ENCODE measurements around the gene RPEL1.
"Not testable (repeated sequence)": the region's sequence is repeated elsewhere in the genome, so short reads cannot be mapped to it uniquely, and the experiment has no call there.

The RPEL1 gene

DNA sequence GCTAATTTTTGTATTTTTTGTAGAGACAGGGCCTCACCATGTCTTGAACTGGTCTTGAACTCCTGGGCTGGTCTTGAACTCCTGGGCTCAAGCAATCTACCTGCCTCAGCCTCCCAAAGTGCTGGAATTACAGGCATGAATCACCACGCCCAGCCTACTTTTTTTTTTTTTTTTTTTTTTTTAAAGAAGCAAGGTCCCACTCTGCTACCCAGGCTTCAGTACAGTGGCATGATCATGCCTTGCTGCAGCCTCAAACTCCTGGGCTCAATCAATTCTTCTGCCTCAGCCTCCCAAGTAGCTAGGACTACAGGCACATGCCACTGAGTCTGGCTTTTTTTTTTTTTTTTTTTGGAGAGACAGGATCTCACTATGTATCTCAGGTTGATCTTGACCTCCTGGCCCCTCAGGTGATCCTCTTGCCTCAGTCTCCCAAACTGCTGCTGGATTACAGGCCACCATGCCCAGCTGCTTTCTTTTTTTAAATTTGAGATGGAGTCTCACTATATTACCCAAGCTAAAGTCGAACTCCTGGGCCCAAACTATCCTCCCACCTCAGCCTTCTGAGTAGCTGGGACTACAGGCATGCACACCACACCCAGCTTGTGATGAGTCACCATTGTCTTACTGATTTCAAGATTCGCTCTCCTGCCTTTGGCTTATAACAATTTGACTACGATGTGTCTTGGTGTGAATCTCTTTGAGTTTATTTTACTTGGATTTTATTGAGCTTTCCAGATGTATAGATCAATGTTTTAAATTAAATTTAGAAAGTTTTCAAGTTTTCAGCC is 9.0 kb downstream of the RPEL1 start:
- peak; percentile 56 for DNase-seq (ENCODE audit: low read depth)
- TF ChIP-seq CTCF (conservative IDR thresholded peaks at IDR 0.05; ENCODE audit: control insufficient read depth, insufficient read depth, low read depth, low read length): no peak
- no peak overlapping the region for H3K4me3 ChIP-seq (ENCODE audit: control insufficient read depth, low read depth, low read length)

DNA sequence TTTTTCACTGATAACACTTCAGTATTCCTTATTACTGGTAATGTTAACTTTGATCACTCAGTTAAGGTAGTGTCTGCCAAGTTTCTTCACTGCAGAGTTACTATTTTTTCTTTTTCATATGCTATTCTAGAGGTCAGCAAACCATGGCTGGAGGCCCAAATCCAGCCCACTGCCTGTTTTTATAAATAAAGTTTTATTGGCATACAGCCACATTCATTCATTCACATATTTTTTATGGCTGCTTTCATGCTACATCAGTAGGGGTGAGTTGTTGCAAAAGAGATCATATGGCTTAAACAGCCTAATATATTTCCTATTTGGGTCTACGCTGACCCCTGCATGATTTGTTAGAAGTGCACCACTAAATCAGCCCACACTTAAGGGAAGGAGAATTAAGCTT is 10.9 kb downstream of the RPEL1 start:
- no peak for TF ChIP-seq CTCF (conservative IDR thresholded peaks at IDR 0.05; ENCODE audit: control insufficient read depth, insufficient read depth, low read depth, low read length)
- no peak for DNase-seq (ENCODE audit: low read depth)
- no peak overlapping the region for H3K4me3 ChIP-seq (ENCODE audit: control insufficient read depth, low read depth, low read length)

GRCh38 chr10:103257812-103258211 is 12.1 kb downstream of the RPEL1 start:
- no peak for TF ChIP-seq CTCF (conservative IDR thresholded peaks at IDR 0.05; ENCODE audit: control insufficient read depth, insufficient read depth, low read depth, low read length)
- no peak for DNase-seq (ENCODE audit: low read depth)
- H3K4me3 ChIP-seq (ENCODE audit: control insufficient read depth, low read depth, low read length): no peak overlapping the region

DNA sequence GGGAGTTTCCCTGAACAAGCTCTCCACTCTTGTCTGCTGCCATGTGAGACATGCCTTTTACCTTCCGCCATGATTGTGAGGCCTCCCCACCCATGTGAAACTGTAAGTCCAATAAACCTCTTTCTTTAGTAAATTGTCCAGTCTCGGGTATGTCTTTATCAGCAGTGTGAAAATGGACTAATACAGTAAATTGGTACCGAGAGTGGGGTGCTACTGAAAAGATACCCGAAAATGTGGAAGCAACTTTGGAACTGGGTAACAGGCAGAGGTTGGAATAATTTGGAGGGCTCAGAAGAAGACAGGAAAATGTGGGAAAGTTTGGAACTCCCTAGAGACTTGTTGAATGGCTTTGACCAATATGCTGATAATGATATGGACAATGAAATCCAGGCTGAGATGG is 13.2 kb downstream of the RPEL1 start:
- H3K4me3 ChIP-seq (ENCODE audit: control insufficient read depth, low read depth, low read length); DNase-seq (ENCODE audit: low read depth): not testable (repeated sequence)

- TF ChIP-seq CTCF (conservative IDR thresholded peaks at IDR 0.05; ENCODE audit: control insufficient read depth, insufficient read depth, low read depth, low read length): no peak
- no peak overlapping the region for H3K4me3 ChIP-seq (ENCODE audit: control insufficient read depth, low read depth, low read length)
- DNase-seq (ENCODE audit: low read depth): no peak
Observed at GRCh38 chr10:103259989-103260388, 14.3 kb downstream of the RPEL1 start.

DNA sequence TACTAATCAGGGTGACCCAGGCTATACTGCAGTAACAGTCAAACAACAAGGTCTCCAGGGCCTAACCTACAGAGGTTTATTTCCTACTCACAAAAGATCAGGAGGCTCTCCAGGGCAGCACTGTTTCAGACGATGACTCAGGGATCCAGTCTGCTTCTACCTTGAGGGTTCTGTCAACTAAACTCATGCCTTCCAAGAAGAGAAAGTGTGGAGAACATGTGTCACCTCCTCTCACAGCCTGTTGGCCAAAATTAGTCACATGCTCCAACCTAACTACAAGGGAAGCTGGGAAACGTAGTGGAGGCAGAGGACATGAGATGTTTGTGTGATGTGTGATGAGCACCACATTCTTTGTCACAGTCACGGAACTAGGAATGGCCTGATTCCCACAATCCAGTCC is 16.5 kb downstream of the RPEL1 start:
- H3K4me3 ChIP-seq (ENCODE audit: control insufficient read depth, low read depth, low read length): no peak overlapping the region
- DNase-seq (ENCODE audit: low read depth): peak; percentile 15
- no peak for TF ChIP-seq CTCF (conservative IDR thresholded peaks at IDR 0.05; ENCODE audit: control insufficient read depth, insufficient read depth, low read depth, low read length)

GRCh38 chr10:103265717-103266329 is 20.1 kb downstream of the RPEL1 start:
- no peak for TF ChIP-seq CTCF (conservative IDR thresholded peaks at IDR 0.05; ENCODE audit: control insufficient read depth, insufficient read depth, low read depth, low read length)
- DNase-seq (ENCODE audit: low read depth): peak; percentile 76
- H3K4me3 ChIP-seq (ENCODE audit: control insufficient read depth, low read depth, low read length): no peak overlapping the region
